WTC11 (cell line): ENCODE results near the gene MRPL40.

Experiments used
- SMAD4 ChIP-seq: sonication (generic); formaldehyde crosslinking; IDR thresholded peaks from 2 replicates; pipeline ENCODE4 v1.8.0; 2022; ENCODE audit warnings: mild to moderate bottlenecking, missing genetic modification reagents
- TEAD4 ChIP-seq: sonication (generic); formaldehyde crosslinking; IDR thresholded peaks from 2 replicates; pipeline ENCODE4 v1.8.0; 2022; ENCODE audit warnings: mild to moderate bottlenecking, missing genetic modification reagents
- ZNF121 ChIP-seq: sonication (generic); formaldehyde crosslinking; IDR thresholded peaks from 2 replicates; pipeline ENCODE4 v1.8.0; 2023; ENCODE audit warnings: missing genetic modification reagents
- TF ChIP-seq, protein P1 (sequence below): sonication (generic); formaldehyde crosslinking; IDR thresholded peaks from 2 replicates; pipeline ENCODE4 v1.8.1; 2023; ENCODE audit warnings: mild to moderate bottlenecking, missing genetic modification reagents, moderate library complexity
- TF ChIP-seq, protein P2 (sequence below): fragments of 200-600 bp; IDR thresholded peaks from 2 replicates; pipeline ENCODE4 v1.8.0; 2022; ENCODE audit warnings: antibody characterized with exemption
- TF ChIP-seq, protein P3 (sequence below): sonication (generic); formaldehyde crosslinking; IDR thresholded peaks from 2 replicates; pipeline ENCODE4 v1.8.1; 2022; ENCODE audit warnings: mild to moderate bottlenecking, missing genetic modification reagents, moderate library complexity, borderline replicate concordance
- TF ChIP-seq, protein P4 (sequence below): sonication (generic); formaldehyde crosslinking; IDR thresholded peaks from 2 replicates; pipeline ENCODE4 v1.8.1; 2023; ENCODE audit warnings: mild to moderate bottlenecking, missing genetic modification reagents, borderline replicate concordance
- TF ChIP-seq, protein P5 (sequence below): sonication (generic); formaldehyde crosslinking; IDR thresholded peaks from 2 replicates; pipeline ENCODE4 v1.8.1; 2022; ENCODE audit warnings: low read depth, missing genetic modification reagents, borderline replicate concordance
- TF ChIP-seq, protein P6 (sequence below): sonication (generic); formaldehyde crosslinking; IDR thresholded peaks from 2 replicates; pipeline ENCODE4 v1.8.0; 2022; ENCODE audit warnings: mild to moderate bottlenecking, missing genetic modification reagents

DNA sequence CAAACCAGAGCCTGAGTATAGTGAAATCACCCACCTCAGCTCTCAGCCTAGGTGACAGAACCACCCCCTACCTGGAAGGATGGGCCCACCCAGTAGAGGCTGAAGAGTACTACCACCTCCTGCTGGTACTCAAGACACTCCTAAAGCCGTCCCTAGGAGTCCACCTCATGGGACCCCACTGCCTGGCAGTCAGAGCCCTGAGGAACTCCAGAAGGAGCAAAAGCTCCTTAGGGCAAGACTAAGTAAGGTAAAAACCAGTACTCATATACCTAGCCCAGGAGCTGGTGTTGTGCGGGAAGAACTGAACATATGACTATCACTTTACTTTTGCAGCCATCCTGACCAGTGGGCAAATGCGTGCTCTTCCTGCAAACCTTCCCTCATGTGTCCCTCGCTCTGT, 37.1 kb upstream of the MRPL40 start:
- TF ChIP-seq, protein P1, sequence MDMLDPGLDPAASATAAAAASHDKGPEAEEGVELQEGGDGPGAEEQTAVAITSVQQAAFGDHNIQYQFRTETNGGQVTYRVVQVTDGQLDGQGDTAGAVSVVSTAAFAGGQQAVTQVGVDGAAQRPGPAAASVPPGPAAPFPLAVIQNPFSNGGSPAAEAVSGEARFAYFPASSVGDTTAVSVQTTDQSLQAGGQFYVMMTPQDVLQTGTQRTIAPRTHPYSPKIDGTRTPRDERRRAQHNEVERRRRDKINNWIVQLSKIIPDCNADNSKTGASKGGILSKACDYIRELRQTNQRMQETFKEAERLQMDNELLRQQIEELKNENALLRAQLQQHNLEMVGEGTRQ (CRISPR knock-in tag), result no peak
- TF ChIP-seq SMAD4 (CRISPR knock-in tag) (no peak), TEAD4 (CRISPR knock-in tag) (no peak), ZNF121 (CRISPR knock-in tag) (no peak)
- TF ChIP-seq, protein P2, sequence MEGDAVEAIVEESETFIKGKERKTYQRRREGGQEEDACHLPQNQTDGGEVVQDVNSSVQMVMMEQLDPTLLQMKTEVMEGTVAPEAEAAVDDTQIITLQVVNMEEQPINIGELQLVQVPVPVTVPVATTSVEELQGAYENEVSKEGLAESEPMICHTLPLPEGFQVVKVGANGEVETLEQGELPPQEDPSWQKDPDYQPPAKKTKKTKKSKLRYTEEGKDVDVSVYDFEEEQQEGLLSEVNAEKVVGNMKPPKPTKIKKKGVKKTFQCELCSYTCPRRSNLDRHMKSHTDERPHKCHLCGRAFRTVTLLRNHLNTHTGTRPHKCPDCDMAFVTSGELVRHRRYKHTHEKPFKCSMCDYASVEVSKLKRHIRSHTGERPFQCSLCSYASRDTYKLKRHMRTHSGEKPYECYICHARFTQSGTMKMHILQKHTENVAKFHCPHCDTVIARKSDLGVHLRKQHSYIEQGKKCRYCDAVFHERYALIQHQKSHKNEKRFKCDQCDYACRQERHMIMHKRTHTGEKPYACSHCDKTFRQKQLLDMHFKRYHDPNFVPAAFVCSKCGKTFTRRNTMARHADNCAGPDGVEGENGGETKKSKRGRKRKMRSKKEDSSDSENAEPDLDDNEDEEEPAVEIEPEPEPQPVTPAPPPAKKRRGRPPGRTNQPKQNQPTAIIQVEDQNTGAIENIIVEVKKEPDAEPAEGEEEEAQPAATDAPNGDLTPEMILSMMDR, result no peak
- TF ChIP-seq, protein P3, sequence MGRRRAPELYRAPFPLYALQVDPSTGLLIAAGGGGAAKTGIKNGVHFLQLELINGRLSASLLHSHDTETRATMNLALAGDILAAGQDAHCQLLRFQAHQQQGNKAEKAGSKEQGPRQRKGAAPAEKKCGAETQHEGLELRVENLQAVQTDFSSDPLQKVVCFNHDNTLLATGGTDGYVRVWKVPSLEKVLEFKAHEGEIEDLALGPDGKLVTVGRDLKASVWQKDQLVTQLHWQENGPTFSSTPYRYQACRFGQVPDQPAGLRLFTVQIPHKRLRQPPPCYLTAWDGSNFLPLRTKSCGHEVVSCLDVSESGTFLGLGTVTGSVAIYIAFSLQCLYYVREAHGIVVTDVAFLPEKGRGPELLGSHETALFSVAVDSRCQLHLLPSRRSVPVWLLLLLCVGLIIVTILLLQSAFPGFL (CRISPR knock-in tag), result no peak
- TF ChIP-seq, protein P4, sequence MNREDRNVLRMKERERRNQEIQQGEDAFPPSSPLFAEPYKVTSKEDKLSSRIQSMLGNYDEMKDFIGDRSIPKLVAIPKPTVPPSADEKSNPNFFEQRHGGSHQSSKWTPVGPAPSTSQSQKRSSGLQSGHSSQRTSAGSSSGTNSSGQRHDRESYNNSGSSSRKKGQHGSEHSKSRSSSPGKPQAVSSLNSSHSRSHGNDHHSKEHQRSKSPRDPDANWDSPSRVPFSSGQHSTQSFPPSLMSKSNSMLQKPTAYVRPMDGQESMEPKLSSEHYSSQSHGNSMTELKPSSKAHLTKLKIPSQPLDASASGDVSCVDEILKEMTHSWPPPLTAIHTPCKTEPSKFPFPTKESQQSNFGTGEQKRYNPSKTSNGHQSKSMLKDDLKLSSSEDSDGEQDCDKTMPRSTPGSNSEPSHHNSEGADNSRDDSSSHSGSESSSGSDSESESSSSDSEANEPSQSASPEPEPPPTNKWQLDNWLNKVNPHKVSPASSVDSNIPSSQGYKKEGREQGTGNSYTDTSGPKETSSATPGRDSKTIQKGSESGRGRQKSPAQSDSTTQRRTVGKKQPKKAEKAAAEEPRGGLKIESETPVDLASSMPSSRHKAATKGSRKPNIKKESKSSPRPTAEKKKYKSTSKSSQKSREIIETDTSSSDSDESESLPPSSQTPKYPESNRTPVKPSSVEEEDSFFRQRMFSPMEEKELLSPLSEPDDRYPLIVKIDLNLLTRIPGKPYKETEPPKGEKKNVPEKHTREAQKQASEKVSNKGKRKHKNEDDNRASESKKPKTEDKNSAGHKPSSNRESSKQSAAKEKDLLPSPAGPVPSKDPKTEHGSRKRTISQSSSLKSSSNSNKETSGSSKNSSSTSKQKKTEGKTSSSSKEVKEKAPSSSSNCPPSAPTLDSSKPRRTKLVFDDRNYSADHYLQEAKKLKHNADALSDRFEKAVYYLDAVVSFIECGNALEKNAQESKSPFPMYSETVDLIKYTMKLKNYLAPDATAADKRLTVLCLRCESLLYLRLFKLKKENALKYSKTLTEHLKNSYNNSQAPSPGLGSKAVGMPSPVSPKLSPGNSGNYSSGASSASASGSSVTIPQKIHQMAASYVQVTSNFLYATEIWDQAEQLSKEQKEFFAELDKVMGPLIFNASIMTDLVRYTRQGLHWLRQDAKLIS (CRISPR knock-in tag), result no peak
- TF ChIP-seq, protein P5, sequence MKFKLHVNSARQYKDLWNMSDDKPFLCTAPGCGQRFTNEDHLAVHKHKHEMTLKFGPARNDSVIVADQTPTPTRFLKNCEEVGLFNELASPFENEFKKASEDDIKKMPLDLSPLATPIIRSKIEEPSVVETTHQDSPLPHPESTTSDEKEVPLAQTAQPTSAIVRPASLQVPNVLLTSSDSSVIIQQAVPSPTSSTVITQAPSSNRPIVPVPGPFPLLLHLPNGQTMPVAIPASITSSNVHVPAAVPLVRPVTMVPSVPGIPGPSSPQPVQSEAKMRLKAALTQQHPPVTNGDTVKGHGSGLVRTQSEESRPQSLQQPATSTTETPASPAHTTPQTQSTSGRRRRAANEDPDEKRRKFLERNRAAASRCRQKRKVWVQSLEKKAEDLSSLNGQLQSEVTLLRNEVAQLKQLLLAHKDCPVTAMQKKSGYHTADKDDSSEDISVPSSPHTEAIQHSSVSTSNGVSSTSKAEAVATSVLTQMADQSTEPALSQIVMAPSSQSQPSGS, result no peak
- TF ChIP-seq, protein P6, sequence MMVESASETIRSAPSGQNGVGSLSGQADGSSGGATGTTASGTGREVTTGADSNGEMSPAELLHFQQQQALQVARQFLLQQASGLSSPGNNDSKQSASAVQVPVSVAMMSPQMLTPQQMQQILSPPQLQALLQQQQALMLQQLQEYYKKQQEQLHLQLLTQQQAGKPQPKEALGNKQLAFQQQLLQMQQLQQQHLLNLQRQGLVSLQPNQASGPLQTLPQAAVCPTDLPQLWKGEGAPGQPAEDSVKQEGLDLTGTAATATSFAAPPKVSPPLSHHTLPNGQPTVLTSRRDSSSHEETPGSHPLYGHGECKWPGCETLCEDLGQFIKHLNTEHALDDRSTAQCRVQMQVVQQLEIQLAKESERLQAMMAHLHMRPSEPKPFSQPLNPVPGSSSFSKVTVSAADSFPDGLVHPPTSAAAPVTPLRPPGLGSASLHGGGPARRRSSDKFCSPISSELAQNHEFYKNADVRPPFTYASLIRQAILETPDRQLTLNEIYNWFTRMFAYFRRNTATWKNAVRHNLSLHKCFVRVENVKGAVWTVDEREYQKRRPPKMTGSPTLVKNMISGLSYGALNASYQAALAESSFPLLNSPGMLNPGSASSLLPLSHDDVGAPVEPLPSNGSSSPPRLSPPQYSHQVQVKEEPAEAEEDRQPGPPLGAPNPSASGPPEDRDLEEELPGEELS (CRISPR knock-in tag), result no peak
